HepG2 (cell line): ENCODE data around the gene UNKL. TPM values are rescaled to one million over a fixed set of nuclear protein-coding genes. Genes with fewer than 3 reads are reported as not detected.
A peak's percentile ranks its signal among the peaks of the same experiment; 100 is the strongest.

Source experiments
- GPBP1L1 ChIP-seq: sonication (generic); formaldehyde crosslinking; IDR thresholded peaks from 2 replicates; pipeline ENCODE4 v1.5.0; 2020; ENCODE audit warnings: mild to moderate bottlenecking, missing genetic modification reagents
- LRRFIP1 ChIP-seq: sonication (generic); formaldehyde crosslinking; conservative IDR thresholded peaks from 2 replicates; pipeline ENCODE4 v1.4.0; 2020; ENCODE audit warnings: missing genetic modification reagents
- NFE2L1 ChIP-seq: sonication (generic); formaldehyde crosslinking; IDR thresholded peaks from 2 replicates; pipeline ENCODE4 v1.4.0; 2020; ENCODE audit warnings: missing genetic modification reagents, mild to moderate bottlenecking, borderline replicate concordance
- NFKB2 ChIP-seq: sonication (generic); formaldehyde crosslinking; IDR thresholded peaks from 2 replicates; pipeline ENCODE4 v1.4.0; 2020; ENCODE audit warnings: missing genetic modification reagents, borderline replicate concordance
- RAD21 ChIP-seq: fragments of 450-650 bp; formaldehyde crosslinking; IDR thresholded peaks from 2 replicates; pipeline ENCODE4 v1.5.0; 2020; ENCODE audit warnings: mild to moderate bottlenecking
- RNF2 ChIP-seq: fragments of 450-650 bp; conservative IDR thresholded peaks from 2 replicates; pipeline ENCODE4 v1.6.1; 2016; ENCODE audit warnings: low read depth
- SAP130 ChIP-seq: IDR thresholded peaks from 2 replicates; pipeline ENCODE4 v1.6.1; 2016; ENCODE audit warnings: low read depth
- TIGD3 ChIP-seq: sonication (generic); formaldehyde crosslinking; IDR thresholded peaks from 2 replicates; pipeline ENCODE4 v1.5.1; 2020; ENCODE audit warnings: mild to moderate bottlenecking, missing genetic modification reagents, borderline replicate concordance
- TMF1 ChIP-seq: sonication (generic); formaldehyde crosslinking; IDR thresholded peaks from 2 replicates; pipeline ENCODE4 v1.8.1; 2022; ENCODE audit warnings: low read depth, missing genetic modification reagents
- USF2 ChIP-seq, 2 experiments: sonication (generic) in 1 of 2; formaldehyde crosslinking in 1 of 2; IDR thresholded peaks; 2 replicates each; pipeline versions ENCODE4 v1.5.1 to v1.6.1; 2011 to 2020; ENCODE audit warnings: borderline replicate concordance in 1 of 2, low read depth in 1 of 2, low read length in 1 of 2, mild to moderate bottlenecking in 1 of 2, missing genetic modification reagents in 1 of 2, moderate library complexity in 1 of 2
- ZBTB37 ChIP-seq: sonication (generic); formaldehyde crosslinking; IDR thresholded peaks from 2 replicates; pipeline ENCODE4 v1.4.0; 2020; ENCODE audit warnings: mild to moderate bottlenecking, missing genetic modification reagents
- ZFP82 ChIP-seq: sonication (generic); formaldehyde crosslinking; IDR thresholded peaks from 2 replicates; pipeline ENCODE4 v1.5.1; 2020; ENCODE audit warnings: mild to moderate bottlenecking, missing genetic modification reagents, borderline replicate concordance
- ZFP91 ChIP-seq: sonication (generic); formaldehyde crosslinking; IDR thresholded peaks from 2 replicates; pipeline ENCODE4 v1.9.0; 2022; ENCODE audit warnings: missing genetic modification reagents, mild to moderate bottlenecking, borderline replicate concordance
- ZNF781 ChIP-seq: sonication (generic); formaldehyde crosslinking; IDR thresholded peaks from 2 replicates; pipeline ENCODE4 v1.5.1; 2020; ENCODE audit warnings: borderline replicate concordance, mild to moderate bottlenecking, missing genetic modification reagents; ENCODE audit errors: not compliant biosample characterization
- polyA plus RNA-seq, 8 experiments: library from polyadenylated mRNA; depleted of rRNA in 3 of 8; stranded (reverse) in 7 of 8; unstranded in 1 of 8; fragments of >200 nt; fragmentation: Illumina TruSeq in 4 of 8; extraction: Trizol in 4 of 8; gene quantifications; 2 replicates each; pipeline versions ENCODE4 v1.2.1 to v1.2.3, GENCODE V29; 2011 to 2016; ENCODE audit warnings: low read depth in 4 of 8, missing spikeins in 1 of 8, mixed read lengths in 1 of 8; ENCODE audit not compliant: insufficient read depth in 1 of 8
- total RNA-seq, 5 experiments: library from RNA; depleted of rRNA; stranded (reverse); fragments of >200 nt; fragmentation: Illumina TruSeq; extraction: Trizol; gene quantifications; 2 replicates each; pipeline ENCODE4 v1.2.3, GENCODE V29; 2016; ENCODE audit warnings: low read depth in 1 of 5

The UNKL gene
- total and polyA plus RNA-seq, 2 of the 13 experiments (the other 11 are each of a cell fraction or from before 2014, with no cell fraction given) = 10.4 to 17.6 TPM

GRCh38 chr16:1331712-1332617 lies 82.5 kb downstream of the UNKL start (continued):
- TF ChIP-seq NFE2L1 (CRISPR knock-in tag) (no peak), GPBP1L1 (CRISPR knock-in tag) (no peak), TMF1 (no peak), USF2 (IDR thresholded peaks at IDR 0.05; ENCODE audit: low read depth, low read length) (no peak), USF2 (CRISPR knock-in tag; IDR thresholded peaks at IDR 0.05; ENCODE audit: borderline replicate concordance) (no peak), RNF2 (0 out of 2 replicates have a peak, but pooled peaks have one; percentile 20), SAP130 (CRISPR knock-in tag) (peak; percentile 91), NFKB2 (peak; percentile 49; the same call in 1 of the 2 replicates), ZNF781 (CRISPR knock-in tag) (no peak), RAD21 (no peak), ZFP82 (no peak), LRRFIP1 (CRISPR knock-in tag) (no peak), ZFP91 (CRISPR knock-in tag) (no peak; the same call in 1 of the 2 replicates), TIGD3 (CRISPR knock-in tag) (no peak), ZBTB37 (no peak)
